G401 (cell line): Measurements from ENCODE around the gene PCED1B. TPM values are rescaled to one million over a fixed set of nuclear protein-coding genes. Genes with fewer than 3 reads are reported as not detected.
"Not testable (repeated sequence)": the region's sequence is repeated elsewhere in the genome, so short reads cannot be mapped to it uniquely, and the experiment has no call there.

Experiments
- DNase-seq: peaks from one replicate; pipeline ENCODE4 v3.0.0-alpha.2; 2015; ENCODE audit warnings: low spot score
- in situ Hi-C: cut with HindIII; loops from 2 replicates; pipeline ENCODE4 v1.10.0; 2016; ENCODE audit warnings: low sequenced_read_pairs, mixed read lengths
- total RNA-seq: library from RNA; depleted of rRNA; stranded (reverse); fragments of >200 nt; shearing (Covaris generic); gene quantifications from 2 replicates; pipeline ENCODE4 v1.2.3, GENCODE V29; 2014

The PCED1B gene
- total RNA-seq, 1 experiment from 2014 or later = 9.5 TPM

DNA sequence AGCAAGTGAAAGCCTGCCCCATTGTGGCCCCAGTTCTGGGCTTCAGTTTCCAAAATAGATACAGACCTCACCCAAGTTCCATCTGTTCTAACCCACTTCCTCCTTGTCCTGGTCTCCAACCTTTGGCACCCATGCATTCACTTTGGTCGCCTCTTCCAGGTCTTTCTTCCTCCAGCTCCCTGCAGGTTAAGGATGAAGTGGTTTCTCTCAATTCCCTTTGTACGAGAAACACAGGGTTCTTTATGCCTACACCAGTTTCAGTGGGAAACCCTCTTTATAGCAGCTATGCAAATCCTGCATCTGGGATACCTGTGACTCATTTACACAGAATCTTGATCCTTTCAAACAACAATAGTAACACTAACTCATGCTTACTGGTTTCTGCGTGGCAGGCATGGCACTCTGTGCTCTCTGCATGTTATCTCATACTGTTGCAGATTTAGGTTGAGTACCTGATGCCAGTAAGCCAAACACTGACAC, 110.9 kb downstream of the PCED1B start:
- in situ Hi-C loops = no loop called here
- DNase-seq = peak; percentile 42

DNA sequence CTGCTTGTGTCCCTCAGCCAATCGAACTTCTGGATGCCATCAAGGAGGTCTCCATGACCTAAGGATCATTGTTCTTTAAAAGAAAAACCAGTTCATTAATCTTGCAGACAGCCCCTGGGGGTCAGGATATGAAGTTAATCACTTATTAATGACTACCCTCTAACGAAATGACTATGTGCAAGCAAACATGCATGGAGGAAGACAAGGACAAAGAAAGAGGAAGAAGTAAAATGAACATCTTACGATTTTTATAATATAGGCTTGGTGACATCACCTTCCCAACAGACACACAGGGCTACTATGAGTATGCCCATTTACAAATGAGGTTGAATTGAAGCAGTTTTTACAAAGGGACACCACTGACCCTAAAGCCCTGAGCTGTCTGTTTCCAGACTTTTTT, 111.5 kb downstream of the PCED1B start:
- no peak for DNase-seq
- in situ Hi-C loops = no loop called here

DNA sequence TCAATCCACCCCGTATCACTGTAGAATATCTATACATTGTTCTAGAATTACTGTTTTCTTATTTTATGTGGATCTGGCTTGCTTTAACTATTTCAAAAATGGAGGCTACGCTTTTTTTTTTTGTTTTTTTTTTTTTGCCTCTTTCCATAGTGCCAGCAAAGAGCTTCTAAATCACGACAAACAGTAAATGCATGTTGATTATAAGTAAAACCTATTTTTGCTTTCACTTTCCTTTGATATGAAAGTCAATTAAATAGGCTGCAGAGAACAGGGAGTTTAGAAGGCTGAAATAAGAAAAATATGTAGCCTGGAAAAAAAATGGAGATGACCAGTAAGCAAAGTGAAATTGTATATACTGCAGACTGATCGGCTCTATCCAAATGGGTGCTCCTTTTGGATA, 112.6 kb downstream of the PCED1B start:
- in situ Hi-C loops = no loop called here

DNA sequence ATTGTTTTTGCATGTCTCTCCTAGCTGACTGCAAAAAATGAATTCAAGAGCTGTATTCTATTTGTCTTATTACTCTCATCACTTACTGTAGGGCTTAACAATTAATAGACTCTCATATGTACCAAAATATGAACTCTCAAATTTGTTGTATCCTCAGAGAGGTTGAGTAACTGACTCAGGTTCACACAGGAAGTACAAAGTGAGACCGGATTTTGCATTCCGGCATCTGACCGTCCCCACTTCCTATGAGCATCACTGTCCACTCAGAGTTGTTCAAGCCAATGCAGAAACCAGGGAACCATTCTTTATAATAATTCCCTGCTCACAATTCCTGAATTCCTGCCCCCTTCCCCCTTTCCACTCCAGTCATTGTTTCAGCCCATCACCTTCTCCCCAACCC, 113.6 kb downstream of the PCED1B start:
- no peak for DNase-seq
- in situ Hi-C loops = no loop called here

More for the DNA sequence above, 112.6 kb downstream of the PCED1B start:
- DNase-seq = no peak

GRCh38 chr12:47194501-47194900, 115.1 kb downstream of the PCED1B start:
- in situ Hi-C loops = no loop called here
- DNase-seq = peak; percentile 61

DNA sequence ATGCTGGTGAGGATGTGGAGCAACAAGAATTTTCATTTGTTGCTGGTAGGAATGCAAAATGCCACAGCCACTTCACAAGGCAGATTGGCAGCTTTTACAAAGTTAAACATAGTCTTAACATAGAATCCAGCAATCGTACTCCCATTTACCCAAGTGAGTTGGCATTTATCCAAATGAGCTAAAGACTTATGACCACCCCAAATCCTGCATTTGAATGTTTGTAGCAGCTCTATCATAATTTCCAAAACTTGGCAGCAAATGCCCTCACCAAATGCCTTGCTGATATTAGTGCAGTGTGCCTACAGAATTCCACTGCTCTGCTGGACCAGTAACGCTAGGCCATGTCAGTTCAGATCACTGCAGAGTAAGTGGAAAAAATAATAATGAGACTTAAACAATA, 121.0 kb downstream of the PCED1B start:
- in situ Hi-C loops = no loop called here
- no peak for DNase-seq

- DNase-seq, in situ Hi-C loops: not testable (repeated sequence)
These were observed 121.8 kb downstream of the PCED1B start for GRCh38 chr12:47201190-47201589.

GRCh38 chr12:47202176-47202575, 122.8 kb downstream of the PCED1B start:
- in situ Hi-C loops = no loop called here
- DNase-seq = no peak

- in situ Hi-C loops = no loop called here
- DNase-seq = peak; percentile 32
These were observed 126.4 kb downstream of the PCED1B start for GRCh38 chr12:47205532-47206449.

GRCh38 chr12:47206450-47207339, 127.3 kb downstream of the PCED1B start:
- in situ Hi-C loops = no loop called here

DNA sequence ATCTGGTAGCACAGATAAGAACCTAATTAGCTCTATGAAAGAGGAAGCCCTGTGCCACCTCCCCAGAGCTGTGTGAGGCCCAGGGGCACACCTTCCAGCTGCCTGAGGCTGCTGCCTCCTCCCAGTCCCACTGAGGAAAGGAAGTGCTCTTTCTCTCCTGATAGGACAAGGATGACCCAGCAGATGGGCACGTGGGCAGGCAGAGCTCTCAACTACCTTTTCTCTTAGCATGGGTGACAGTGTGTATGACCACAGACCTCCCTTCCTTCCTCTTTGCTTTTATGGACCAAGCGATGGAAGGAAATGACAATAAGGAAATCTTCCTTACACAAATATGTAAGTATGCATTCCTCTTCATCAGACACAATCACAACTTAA, 127.9 kb downstream of the PCED1B start:
- in situ Hi-C loops = no loop called here
- DNase-seq = no peak

More at GRCh38 chr12:47206450-47207339, 127.3 kb downstream of the PCED1B start:
- DNase-seq = no peak

GRCh38 chr12:47207829-47208248, 128.4 kb downstream of the PCED1B start:
- in situ Hi-C loops = no loop called here
- DNase-seq = peak; percentile 29

DNA sequence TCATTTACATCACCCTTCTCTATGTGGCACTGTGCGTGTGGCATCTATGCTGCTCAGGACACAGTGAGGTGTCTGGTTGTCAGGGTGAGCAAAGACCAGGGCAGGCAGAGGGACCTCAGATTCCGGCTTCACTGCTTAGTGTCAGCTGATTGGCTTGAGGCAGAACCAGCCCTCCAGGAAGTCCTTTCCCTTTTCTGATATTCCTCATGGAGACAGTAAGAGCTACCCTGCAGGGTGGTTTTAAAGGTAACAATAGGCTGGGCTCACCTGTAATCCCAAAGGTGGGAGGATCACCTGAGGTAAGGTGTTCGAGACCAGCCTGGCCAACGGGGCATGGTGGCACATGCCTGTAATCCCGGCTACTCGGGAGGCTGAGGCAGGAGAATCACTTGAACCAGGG, 129.6 kb downstream of the PCED1B start:
- in situ Hi-C loops = no loop called here
- no peak for DNase-seq

DNA sequence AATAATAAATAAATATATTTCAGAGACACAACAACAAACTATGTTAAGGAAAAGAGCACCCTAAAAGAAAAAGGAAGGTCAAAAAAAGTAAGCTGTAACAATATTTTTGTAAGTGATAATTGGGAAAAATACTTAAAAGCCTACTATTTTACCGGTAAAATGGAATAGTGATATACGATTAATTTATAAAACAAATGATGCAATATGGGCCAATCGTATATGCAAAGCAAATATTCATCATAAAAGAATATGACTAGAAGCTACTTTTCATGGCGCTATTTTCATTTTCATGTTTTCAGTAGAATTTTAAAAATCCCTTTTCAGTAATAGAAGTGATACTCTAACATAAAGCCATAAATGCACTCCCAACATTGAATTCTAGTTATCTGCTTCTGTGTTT, 131.4 kb downstream of the PCED1B start:
- in situ Hi-C loops = no loop called here
- no peak for DNase-seq

GRCh38 chr12:47212701-47213039, 133.2 kb downstream of the PCED1B start:
- in situ Hi-C loops = no loop called here
- DNase-seq = no peak

- in situ Hi-C loops = no loop called here
- no peak for DNase-seq
These were observed 134.0 kb downstream of the PCED1B start for GRCh38 chr12:47213396-47213795.

- DNase-seq = no peak
- in situ Hi-C loops = no loop called here
These were observed 134.7 kb downstream of the PCED1B start for GRCh38 chr12:47214001-47214619.

GRCh38 chr12:47214771-47215170, 135.3 kb downstream of the PCED1B start:
- in situ Hi-C loops = no loop called here
- no peak for DNase-seq

GRCh38 chr12:47216150-47216677, 136.8 kb downstream of the PCED1B start:
- no peak for DNase-seq
- in situ Hi-C loops = no loop called here

- in situ Hi-C loops, DNase-seq: not testable (repeated sequence)
These were observed 138.1 kb downstream of the PCED1B start for GRCh38 chr12:47217595-47217869.
